Fibroblast of lung (primary cell): ENCODE data around the gene CABCOCO1.

Experiments
- EZH2 ChIP-seq: IDR thresholded peaks from 2 replicates; pipeline ENCODE4 v1.5.1; 2012; ENCODE audit warnings: low read length, control low read depth, mild to moderate bottlenecking; ENCODE audit errors: missing control alignments
- TF ChIP-seq, protein P1 (sequence below), 2 donors: IDR thresholded peaks in 1 of 2; conservative IDR thresholded peaks in 1 of 2; 1 replicate in 1 of 2; 2 replicates in 1 of 2; pipeline ENCODE4 v1.5.1; 2011 to 2012; ENCODE audit warnings: low read length in 2 of 2, control low read depth in 1 of 2, inconsistent platforms in 1 of 2, low read depth in 1 of 2, mild to moderate bottlenecking in 1 of 2

- TF ChIP-seq, protein P1, sequence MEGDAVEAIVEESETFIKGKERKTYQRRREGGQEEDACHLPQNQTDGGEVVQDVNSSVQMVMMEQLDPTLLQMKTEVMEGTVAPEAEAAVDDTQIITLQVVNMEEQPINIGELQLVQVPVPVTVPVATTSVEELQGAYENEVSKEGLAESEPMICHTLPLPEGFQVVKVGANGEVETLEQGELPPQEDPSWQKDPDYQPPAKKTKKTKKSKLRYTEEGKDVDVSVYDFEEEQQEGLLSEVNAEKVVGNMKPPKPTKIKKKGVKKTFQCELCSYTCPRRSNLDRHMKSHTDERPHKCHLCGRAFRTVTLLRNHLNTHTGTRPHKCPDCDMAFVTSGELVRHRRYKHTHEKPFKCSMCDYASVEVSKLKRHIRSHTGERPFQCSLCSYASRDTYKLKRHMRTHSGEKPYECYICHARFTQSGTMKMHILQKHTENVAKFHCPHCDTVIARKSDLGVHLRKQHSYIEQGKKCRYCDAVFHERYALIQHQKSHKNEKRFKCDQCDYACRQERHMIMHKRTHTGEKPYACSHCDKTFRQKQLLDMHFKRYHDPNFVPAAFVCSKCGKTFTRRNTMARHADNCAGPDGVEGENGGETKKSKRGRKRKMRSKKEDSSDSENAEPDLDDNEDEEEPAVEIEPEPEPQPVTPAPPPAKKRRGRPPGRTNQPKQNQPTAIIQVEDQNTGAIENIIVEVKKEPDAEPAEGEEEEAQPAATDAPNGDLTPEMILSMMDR (conservative IDR thresholded peaks at IDR 0.05 in 1 of 2, IDR thresholded peaks at IDR 0.05 in 1 of 2; ENCODE audit: low read depth in 1 of 2, low read length in 2 of 2), result peak in 1 of 2 donors; percentile 5
- TF ChIP-seq EZH2, result no peak
These were observed 132.8 kb downstream of the CABCOCO1 start for GRCh38 chr10:61795551-61795950.
